Sigmoid colon (tissue), 7 donors: ENCODE results near the gene GTF3C6. TPM values are rescaled to one million over a fixed set of nuclear protein-coding genes. Genes with fewer than 3 reads are reported as not detected.
"Not testable (repeated sequence)": the region's sequence is repeated elsewhere in the genome, so short reads cannot be mapped to it uniquely, and the experiment has no call there.

Experiments used
- DNase-seq: peaks from one replicate; pipeline ENCODE4 v3.0.0-alpha.2; 2019
- H3K27ac ChIP-seq, 4 donors: fragments of 200-600 bp; sonication (generic); one replicate each; pipeline ENCODE4 v1.5.1; 2016 to 2019; ENCODE audit warnings: mild to moderate bottlenecking in 1 of 4
- H3K27me3 ChIP-seq, 3 donors: fragments of 200-600 bp; sonication (generic); one replicate each; pipeline ENCODE4 v1.5.1; 2019; ENCODE audit warnings: mild to moderate bottlenecking in 1 of 3
- H3K36me3 ChIP-seq, 4 donors: fragments of 200-600 bp; sonication (generic); one replicate each; pipeline ENCODE4 v1.5.1; 2016 to 2019
- H3K4me1 ChIP-seq, 4 donors: fragments of 200-600 bp; sonication (generic); one replicate each; pipeline ENCODE4 v1.5.1; 2017 to 2019
- H3K4me3 ChIP-seq, 4 donors: fragments of 200-600 bp; sonication (generic); one replicate each; pipeline ENCODE4 v1.5.1; 2017 to 2019; ENCODE audit warnings: mild to moderate bottlenecking in 2 of 4, moderate library complexity in 1 of 4
- H3K9me3 ChIP-seq, 4 donors: fragments of 200-600 bp in 3 of 4; sonication (generic) in 3 of 4; one replicate each; pipeline versions ENCODE4 v1.5.1 to v1.6.1; 2013 to 2019
- EP300 ChIP-seq, 4 donors: sonication (generic); formaldehyde crosslinking; IDR thresholded peaks; one replicate each; pipeline ENCODE4 v1.6.1; 2017; ENCODE audit warnings: antibody characterized with exemption in 4 of 4
- POLR2A ChIP-seq, 2 donors: fragments of 450-650 bp; IDR thresholded peaks; one replicate each; pipeline ENCODE4 v1.6.1; 2016; ENCODE audit warnings: antibody characterized with exemption in 2 of 2, mild to moderate bottlenecking in 2 of 2, moderate library complexity in 2 of 2
- POLR2AphosphoS5 ChIP-seq, 4 donors: sonication (generic); formaldehyde crosslinking; IDR thresholded peaks; one replicate each; pipeline ENCODE4 v1.6.1; 2017; ENCODE audit warnings: antibody characterized with exemption in 4 of 4
- WGBS, 2 donors: extraction: QIAGEN DNeasy Blood & Tissue Kit; methylation state at CpG; one replicate each; pipeline ENCODE4 v1.1.7; 2013; 5-methylcytosine and 5-hydroxymethylcytosine counted together
- intact Hi-C: fragments of 100-400 bp; cut with DNase I; formaldehyde crosslinking; loops from one replicate; pipeline ENCODE4 v1.15.1; 2023
- polyA plus RNA-seq, 3 donors: library from polyadenylated mRNA; stranded (reverse); fragments of 200-250 nt; gene quantifications; one replicate each; pipeline ENCODE4 v1.2.3, GENCODE V29; 2013
- total RNA-seq, 4 donors: library from RNA; depleted of rRNA; stranded (reverse); fragments of >200 nt; gene quantifications; one replicate each; pipeline ENCODE4 v1.1.0, GENCODE V29; 2016
- TF ChIP-seq, protein P1 (sequence below), 4 experiments: fragments of 450-650 bp in 3 of 4; fragments of 200-600 bp in 1 of 4; IDR thresholded peaks; one replicate each; pipeline ENCODE4 v1.5.1; 2016 to 2019; ENCODE audit warnings: antibody characterized with exemption in 4 of 4, mild to moderate bottlenecking in 3 of 4, moderate library complexity in 2 of 4
- donor health status: healthy with polysubstance abuse.
- donor health status: Bipolar disorder and iron deficiency.
- donor health status: healthy.

GTF3C6 gene
- total and polyA plus RNA-seq, 7 donors: 41.0 to 100 (median 59.9) TPM

DNA sequence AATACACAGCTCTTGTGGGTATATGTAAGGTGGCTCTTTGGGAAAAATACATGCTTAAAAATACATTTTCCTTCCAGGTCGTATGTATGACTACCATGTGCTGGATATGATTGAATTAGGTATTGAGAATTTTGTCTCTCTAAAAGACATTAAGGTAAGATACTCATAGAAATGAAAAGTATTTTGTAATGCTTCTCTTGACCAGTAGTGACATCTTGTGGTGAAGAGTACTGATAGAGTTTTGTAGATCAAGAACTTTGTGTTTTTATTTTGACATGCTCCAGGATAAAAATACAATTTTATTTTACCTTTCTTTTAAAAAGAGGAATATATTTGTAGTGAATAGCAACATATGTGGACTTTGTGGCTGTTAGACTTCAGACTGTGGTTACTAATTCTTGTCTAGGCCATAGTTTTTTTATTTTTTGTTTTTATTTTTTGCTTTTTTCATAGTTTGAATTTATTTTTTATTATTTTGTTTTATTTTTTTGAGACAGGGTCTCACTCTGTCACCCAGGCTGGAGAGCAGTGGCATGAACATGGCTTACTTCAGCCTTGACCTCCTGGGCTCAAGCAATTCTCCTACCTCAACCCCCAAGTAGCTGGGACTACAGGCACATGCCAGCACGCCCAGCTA, 41.2 kb downstream of the GTF3C6 start:
- DNase-seq: no peak
- intact Hi-C loops: no loop called here
- 55 to 67% methylated on average over 2 of the region's 2 CpGs for WGBS, 2 donors

DNA sequence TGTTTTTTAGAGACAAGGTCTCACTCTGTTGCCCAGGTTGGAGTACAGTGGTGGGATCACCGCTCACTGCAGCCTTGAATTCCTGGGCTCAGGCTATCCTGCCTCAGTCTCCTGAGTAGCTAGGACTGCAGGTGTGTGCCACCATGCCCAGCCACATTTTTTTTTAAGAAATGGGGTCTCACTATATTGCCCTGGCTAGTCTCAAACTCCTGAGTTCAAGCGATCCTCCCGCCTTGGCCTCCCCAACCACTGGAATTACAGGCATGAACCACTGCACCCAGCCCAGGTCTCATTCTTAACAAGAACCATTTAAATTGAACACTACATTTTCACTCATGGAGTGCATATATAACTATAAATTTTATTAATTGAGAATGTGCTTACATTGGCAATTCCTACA, 43.8 kb downstream of the GTF3C6 start:
- H3K36me3 ChIP-seq: peaks cover 11 to 100% (median 24%) of the 10 kb centered on the region in 4 donors
- H3K4me3 ChIP-seq: no peak overlapping the region
- TF ChIP-seq POLR2A (IDR thresholded peaks at IDR 0.05) (no peak), POLR2AphosphoS5 (IDR thresholded peaks at IDR 0.05) (no peak), EP300 (IDR thresholded peaks at IDR 0.05) (no peak)
- TF ChIP-seq, protein P1, sequence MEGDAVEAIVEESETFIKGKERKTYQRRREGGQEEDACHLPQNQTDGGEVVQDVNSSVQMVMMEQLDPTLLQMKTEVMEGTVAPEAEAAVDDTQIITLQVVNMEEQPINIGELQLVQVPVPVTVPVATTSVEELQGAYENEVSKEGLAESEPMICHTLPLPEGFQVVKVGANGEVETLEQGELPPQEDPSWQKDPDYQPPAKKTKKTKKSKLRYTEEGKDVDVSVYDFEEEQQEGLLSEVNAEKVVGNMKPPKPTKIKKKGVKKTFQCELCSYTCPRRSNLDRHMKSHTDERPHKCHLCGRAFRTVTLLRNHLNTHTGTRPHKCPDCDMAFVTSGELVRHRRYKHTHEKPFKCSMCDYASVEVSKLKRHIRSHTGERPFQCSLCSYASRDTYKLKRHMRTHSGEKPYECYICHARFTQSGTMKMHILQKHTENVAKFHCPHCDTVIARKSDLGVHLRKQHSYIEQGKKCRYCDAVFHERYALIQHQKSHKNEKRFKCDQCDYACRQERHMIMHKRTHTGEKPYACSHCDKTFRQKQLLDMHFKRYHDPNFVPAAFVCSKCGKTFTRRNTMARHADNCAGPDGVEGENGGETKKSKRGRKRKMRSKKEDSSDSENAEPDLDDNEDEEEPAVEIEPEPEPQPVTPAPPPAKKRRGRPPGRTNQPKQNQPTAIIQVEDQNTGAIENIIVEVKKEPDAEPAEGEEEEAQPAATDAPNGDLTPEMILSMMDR (IDR thresholded peaks at IDR 0.05): no peak
- no peaks in the 10 kb centered on the region for H3K27me3 ChIP-seq
- intact Hi-C loops: no loop called here
- 95 to 96% methylated on average over 3 of the region's 3 CpGs for WGBS, 2 donors
- H3K4me1 ChIP-seq: no peaks in the 10 kb centered on the region
- no peak for DNase-seq
- no peak overlapping the region for H3K27ac ChIP-seq
- H3K9me3 ChIP-seq: no peaks in the 10 kb centered on the region

More for the DNA sequence above, 41.2 kb downstream of the GTF3C6 start:
- H3K4me1 ChIP-seq: no peaks in the 10 kb centered on the region
- H3K9me3 ChIP-seq: no peaks in the 10 kb centered on the region
- TF ChIP-seq POLR2A (IDR thresholded peaks at IDR 0.05): no peak
- TF ChIP-seq, protein P1 (IDR thresholded peaks at IDR 0.05): peak in 1 of 4 experiments; percentile 12
- no peak for TF ChIP-seq POLR2AphosphoS5 (IDR thresholded peaks at IDR 0.05)
- no peak for TF ChIP-seq EP300 (IDR thresholded peaks at IDR 0.05)
- H3K36me3 ChIP-seq: peaks cover 11 to 98% (median 24%) of the 10 kb centered on the region in 4 donors
- H3K27me3 ChIP-seq: no peaks in the 10 kb centered on the region
- no peak overlapping the region for H3K27ac ChIP-seq
- no peak overlapping the region for H3K4me3 ChIP-seq

DNA sequence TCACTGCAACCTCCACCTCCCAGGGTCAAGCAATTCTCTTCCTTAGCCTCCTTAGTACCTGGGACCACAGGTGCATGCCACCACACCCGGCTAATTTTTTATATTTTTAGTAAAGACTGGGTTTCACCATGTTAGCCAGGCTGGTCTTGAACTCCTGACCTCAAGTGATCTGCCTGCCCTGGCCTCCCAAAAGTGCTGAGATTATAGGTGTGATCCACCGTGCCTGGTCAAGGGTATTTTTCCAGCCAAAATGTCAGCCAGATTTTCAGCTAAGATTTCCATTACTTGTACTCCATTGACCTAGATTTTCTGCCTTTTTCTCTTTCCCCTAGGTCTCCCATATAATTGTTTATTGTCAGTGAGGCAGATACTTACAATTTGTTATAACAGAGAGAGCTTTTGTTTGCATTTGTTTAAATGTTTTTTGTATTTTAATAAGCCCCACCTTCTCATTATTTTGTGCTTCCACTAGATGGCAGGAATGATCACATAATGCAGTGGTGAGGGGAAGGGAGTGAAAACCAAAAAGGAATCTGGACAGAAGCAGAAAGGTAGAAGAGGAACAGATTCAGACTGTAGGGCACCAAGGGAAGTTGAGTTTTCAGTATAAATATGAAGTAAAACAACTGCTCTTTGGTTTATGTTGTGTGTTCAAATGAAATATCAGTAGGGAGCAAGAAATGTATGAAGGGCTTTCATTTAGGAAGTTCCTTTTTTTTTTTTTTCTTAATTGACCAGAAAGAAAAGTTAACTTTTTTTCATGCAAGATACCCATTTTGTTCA, 53.0 kb downstream of the GTF3C6 start:
- peaks cover 0 to 64% (median 10%) of the 10 kb centered on the region in 4 donors for H3K36me3 ChIP-seq

DNA sequence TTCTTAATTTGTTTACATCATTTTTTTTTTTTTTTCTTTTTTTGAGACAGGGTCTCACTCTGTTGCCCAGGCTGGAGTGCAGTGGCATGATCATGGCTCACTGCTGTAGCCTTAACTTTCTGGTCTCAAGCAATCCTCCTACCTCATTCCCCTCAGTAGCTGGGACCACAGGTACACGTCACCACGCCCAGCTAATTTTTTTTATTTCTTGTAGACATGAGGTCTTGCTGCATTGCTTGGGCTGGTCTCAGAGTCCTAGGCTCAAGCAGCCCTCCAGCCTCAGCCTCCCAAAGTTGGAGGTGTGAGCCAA, 53.6 kb downstream of the GTF3C6 start:
- intact Hi-C loops: loop anchor here (5.0 kb wide), 1 partner anchor 200 kb away; no protein-coding TSS in a partner anchor

More for the DNA sequence above, 53.0 kb downstream of the GTF3C6 start:
- no peak for TF ChIP-seq EP300 (IDR thresholded peaks at IDR 0.05)
- TF ChIP-seq, protein P1 (IDR thresholded peaks at IDR 0.05): peak in 3 of 4 experiments; percentile 26 to 49 (median 42)
- no peaks in the 10 kb centered on the region for H3K9me3 ChIP-seq
- no peaks in the 10 kb centered on the region for H3K4me1 ChIP-seq
- no peak overlapping the region for H3K4me3 ChIP-seq
- H3K27ac ChIP-seq: no peak overlapping the region
- intact Hi-C loops: loop anchor here (5.0 kb wide), 1 partner anchor 201 kb away; no protein-coding TSS in a partner anchor
- DNase-seq: no peak
- no peaks in the 10 kb centered on the region for H3K27me3 ChIP-seq
- 62 to 81% methylated on average over 2 of the region's 2 CpGs for WGBS, 2 donors

DNA sequence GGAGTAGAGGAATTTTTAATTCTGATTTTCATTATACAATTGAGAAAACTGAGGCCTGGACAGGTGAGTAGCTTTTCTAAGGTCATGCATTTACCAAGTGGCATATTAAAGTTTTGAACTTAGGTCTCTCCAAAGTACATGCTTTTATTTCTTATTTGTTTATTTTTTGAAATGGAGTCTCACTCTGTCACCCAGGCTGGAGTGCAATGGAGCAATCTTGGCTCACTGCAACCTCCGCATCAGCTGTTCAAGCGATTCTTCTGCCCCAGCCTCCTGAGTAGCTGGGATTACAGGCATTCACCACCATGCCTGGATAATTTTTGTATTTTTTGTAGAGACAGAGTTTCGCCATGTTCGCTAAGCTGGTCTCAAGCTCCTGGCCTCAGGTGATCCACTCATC, 54.0 kb downstream of the GTF3C6 start:
- DNase-seq, H3K27ac ChIP-seq, H3K27me3 ChIP-seq, H3K4me3 ChIP-seq, H3K4me1 ChIP-seq, H3K9me3 ChIP-seq: not testable (repeated sequence)
- intact Hi-C loops: loop anchor here (5.0 kb wide), 1 partner anchor 200 kb away; no protein-coding TSS in a partner anchor
- peaks cover 0 to 58% (median 8%) of the 10 kb centered on the region in 4 donors for H3K36me3 ChIP-seq
- WGBS, 2 donors: 90 to 96% methylated on average over 4 of the region's 4 CpGs

More for the DNA sequence above, 53.6 kb downstream of the GTF3C6 start:
- Histone ChIP-seq H3K4me3 (no peak overlapping the region), H3K27me3 (no peaks in the 10 kb centered on the region), H3K4me1 (no peaks in the 10 kb centered on the region), H3K36me3 (peaks cover 0 to 60% (median 8%) of the 10 kb centered on the region in 4 donors), H3K27ac (no peak overlapping the region), H3K9me3 (no peaks in the 10 kb centered on the region)
- no peak for TF ChIP-seq POLR2AphosphoS5 (IDR thresholded peaks at IDR 0.05)
- no peak for TF ChIP-seq POLR2A (IDR thresholded peaks at IDR 0.05)
- TF ChIP-seq, protein P1 (IDR thresholded peaks at IDR 0.05): no peak
- TF ChIP-seq EP300 (IDR thresholded peaks at IDR 0.05): no peak
- no peak for DNase-seq
- 56 to 91% methylated on average over 2 of the region's 2 CpGs for WGBS, 2 donors
